ENCODE data around the gene FAM240A.

Gene FAM240A

DNA sequence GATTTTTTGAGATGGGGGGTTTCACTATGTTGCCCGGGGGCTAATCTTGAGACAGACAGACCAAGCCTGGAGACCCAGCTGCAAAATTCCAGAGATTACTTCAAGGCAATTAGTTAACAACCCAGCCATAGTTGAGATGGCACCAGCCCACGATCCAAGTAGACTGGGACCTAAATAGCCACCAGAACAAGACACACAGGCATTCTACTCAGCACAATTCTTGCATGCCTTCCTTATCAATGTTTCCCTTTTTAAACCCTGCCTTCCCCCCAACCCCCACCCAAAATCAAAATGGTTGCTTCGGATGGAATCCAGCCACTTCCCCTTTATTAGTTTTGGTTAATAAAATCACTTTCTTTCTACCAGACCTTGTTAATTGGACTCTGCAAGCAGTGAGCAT lies 28.6 kb downstream of the FAM240A start:
- no peak for DNase-seq (ENCODE audit: low read depth)
- no peak for TF ChIP-seq CTCF (IDR thresholded peaks at IDR 0.05; ENCODE audit: low read depth, low read length, missing control alignments)
- no peak overlapping the region for H3K4me3 ChIP-seq (ENCODE audit: low read depth, low read length)

DNA sequence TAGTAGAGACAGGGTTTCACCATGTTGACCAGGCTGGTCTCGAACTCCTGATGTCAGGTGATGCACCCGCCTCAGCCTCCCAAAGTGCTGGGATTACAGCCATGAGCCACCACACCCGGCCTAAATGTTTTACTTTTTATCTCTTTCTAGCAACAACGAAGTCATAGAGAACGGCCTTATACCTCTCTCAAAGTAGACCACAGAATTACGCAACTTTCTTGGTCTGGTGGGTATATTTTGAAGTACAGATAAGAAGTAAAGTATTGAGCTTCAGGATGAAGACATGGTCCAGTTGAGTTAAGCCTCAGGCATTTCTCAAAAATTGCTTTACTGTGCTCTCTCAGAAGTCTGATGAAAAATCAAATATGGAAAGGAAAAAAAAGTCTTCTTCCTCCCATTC lies 30.6 kb downstream of the FAM240A start:
- DNase-seq (ENCODE audit: low read depth), result no peak
- H3K4me3 ChIP-seq (ENCODE audit: low read depth, low read length), result no peak overlapping the region
- TF ChIP-seq CTCF (IDR thresholded peaks at IDR 0.05; ENCODE audit: low read depth, low read length, missing control alignments), result no peak

DNA sequence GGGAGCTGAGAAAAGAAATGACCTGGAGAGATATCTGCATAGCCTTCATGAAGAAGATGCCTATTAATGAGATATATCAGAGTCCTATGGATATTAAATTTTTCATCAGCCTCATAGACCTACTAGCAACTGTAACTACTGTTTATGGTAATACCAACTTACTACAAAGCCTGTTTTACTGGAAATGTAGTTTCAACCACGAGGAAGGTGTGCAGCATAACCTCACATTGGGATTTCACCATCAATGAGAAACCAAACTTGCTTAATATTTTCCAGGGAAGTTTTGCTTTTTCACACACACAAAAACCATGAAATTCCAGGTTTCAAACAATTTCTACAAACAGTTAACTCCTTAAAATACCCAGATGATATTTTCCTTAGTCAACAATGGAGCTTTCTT lies 31.4 kb downstream of the FAM240A start:
- no peak for DNase-seq (ENCODE audit: low read depth)
- no peak for TF ChIP-seq CTCF (IDR thresholded peaks at IDR 0.05; ENCODE audit: low read depth, low read length, missing control alignments)
- no peak overlapping the region for H3K4me3 ChIP-seq (ENCODE audit: low read depth, low read length)

GRCh38 chr3:46646700-46647099 lies 34.4 kb downstream of the FAM240A start:
- H3K4me3 ChIP-seq (ENCODE audit: low read depth, low read length), result no peak overlapping the region
- DNase-seq (ENCODE audit: low read depth), result no peak
- no peak for TF ChIP-seq CTCF (IDR thresholded peaks at IDR 0.05; ENCODE audit: low read depth, low read length, missing control alignments)

DNA sequence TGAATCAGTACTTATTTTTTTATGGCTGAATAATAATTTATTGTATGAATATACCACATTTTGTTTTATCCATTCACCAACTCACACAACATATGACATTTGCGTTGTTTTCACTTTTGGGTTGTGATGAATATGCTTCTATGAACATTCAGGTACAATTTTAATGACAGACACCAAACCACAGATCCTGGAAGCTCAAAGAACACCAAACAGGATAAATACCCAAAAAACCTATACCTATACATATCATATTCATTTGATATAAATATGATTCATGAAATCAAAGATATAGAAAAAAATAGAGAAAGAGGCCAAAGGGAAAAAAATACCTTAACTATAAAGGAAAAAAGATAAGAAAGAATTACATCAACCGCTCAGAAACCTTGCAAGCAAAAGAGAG lies 35.8 kb downstream of the FAM240A start:
- DNase-seq (ENCODE audit: low read depth), result no peak
- TF ChIP-seq CTCF (IDR thresholded peaks at IDR 0.05; ENCODE audit: low read depth, low read length, missing control alignments), result no peak
- H3K4me3 ChIP-seq (ENCODE audit: low read depth, low read length), result no peak overlapping the region

- TF ChIP-seq CTCF (IDR thresholded peaks at IDR 0.05; ENCODE audit: low read depth, low read length, missing control alignments), result no peak
- no peak overlapping the region for H3K4me3 ChIP-seq (ENCODE audit: low read depth, low read length)
- no peak for DNase-seq (ENCODE audit: low read depth)
Observed at GRCh38 chr3:46649436-46649835, 37.1 kb downstream of the FAM240A start.

- H3K4me3 ChIP-seq (ENCODE audit: low read depth, low read length), result no peak overlapping the region
- no peak for DNase-seq (ENCODE audit: low read depth)
- no peak for TF ChIP-seq CTCF (IDR thresholded peaks at IDR 0.05; ENCODE audit: low read depth, low read length, missing control alignments)
Observed at GRCh38 chr3:46651084-46651483, 38.8 kb downstream of the FAM240A start.

Data from GM12864 (cell line).